Measurements from ENCODE around the gene UPF3A.
"Not testable (repeated sequence)": the region's sequence is repeated elsewhere in the genome, so short reads cannot be mapped to it uniquely, and the experiment has no call there.

The UPF3A gene

GRCh38 chr13:114281351-114282040 lies at the start of gene UPF3A:
UPF3A (plus strand) TSS chr13:114281601; CDS start chr13:114281640, 39 bp downstream.
- no peak for FAIRE-seq

- FAIRE-seq, result no peak
These were observed 49.5 kb upstream of the UPF3A start for GRCh38 chr13:114231886-114232285.

- FAIRE-seq, result no peak
These were observed 47.1 kb upstream of the UPF3A start for GRCh38 chr13:114234266-114234644.

- FAIRE-seq, result no peak
These were observed 46.6 kb upstream of the UPF3A start, which contains the start of gene CDC16 for GRCh38 chr13:114234645-114235421. CDC16 (plus strand) TSS chr13:114234897; CDS start chr13:114235085, 188 bp downstream.

- FAIRE-seq, result no peak
These were observed 45.7 kb upstream of the UPF3A start for GRCh38 chr13:114235697-114236096.

GRCh38 chr13:114236227-114236626 lies 45.2 kb upstream of the UPF3A start:
- no peak for FAIRE-seq

- no peak for FAIRE-seq
These were observed 43.8 kb upstream of the UPF3A start for GRCh38 chr13:114237415-114238112.

- FAIRE-seq, result no peak
These were observed 39.5 kb upstream of the UPF3A start for GRCh38 chr13:114241918-114242317.

- FAIRE-seq, result no peak
These were observed 37.4 kb upstream of the UPF3A start for GRCh38 chr13:114243971-114244370.

- no peak for FAIRE-seq
These were observed 36.8 kb upstream of the UPF3A start for GRCh38 chr13:114244637-114245036.

GRCh38 chr13:114248011-114248410 lies 33.4 kb upstream of the UPF3A start:
- FAIRE-seq, result no peak

GRCh38 chr13:114249077-114249476 lies 32.3 kb upstream of the UPF3A start:
- FAIRE-seq, result no peak

GRCh38 chr13:114251639-114252440 lies 29.6 kb upstream of the UPF3A start:
- not testable (repeated sequence) for FAIRE-seq

- FAIRE-seq, result no peak
These were observed 24.9 kb upstream of the UPF3A start for GRCh38 chr13:114256547-114256946.

- FAIRE-seq, result no peak
These were observed 24.4 kb upstream of the UPF3A start for GRCh38 chr13:114257014-114257413.

- no peak for FAIRE-seq
These were observed 22.8 kb upstream of the UPF3A start for GRCh38 chr13:114258589-114258988.

- FAIRE-seq, result no peak
These were observed 22.0 kb upstream of the UPF3A start for GRCh38 chr13:114259374-114259773.

GRCh38 chr13:114259974-114260373 lies 21.4 kb upstream of the UPF3A start:
- FAIRE-seq, result no peak

GRCh38 chr13:114260814-114261213 lies 20.6 kb upstream of the UPF3A start:
- FAIRE-seq, result no peak

GRCh38 chr13:114261328-114261965 lies 20.0 kb upstream of the UPF3A start:
- no peak for FAIRE-seq

- FAIRE-seq, result no peak
These were observed 17.8 kb upstream of the UPF3A start for GRCh38 chr13:114263578-114263977.

- not testable (repeated sequence) for FAIRE-seq
These were observed 17.1 kb upstream of the UPF3A start for GRCh38 chr13:114264313-114264712.
